ENCODE data around the gene PRX. TPM values are rescaled to one million over a fixed set of nuclear protein-coding genes. Genes with fewer than 3 reads are reported as not detected.

Gene PRX
- total RNA-seq, 1 donor from 2014 or later = 1.3 TPM

GRCh38 chr19:40366697-40367561, 46.2 kb downstream of the PRX start:
- no peak overlapping the region for H3K4me3 ChIP-seq (ENCODE audit: low read depth, low read length)
- DNase-seq (ENCODE audit: low read depth) = no peak
- no peak for TF ChIP-seq CTCF (conservative IDR thresholded peaks at IDR 0.05; ENCODE audit: low read depth, low read length)

GRCh38 chr19:40365613-40366401, 47.4 kb downstream of the PRX start:
- TF ChIP-seq CTCF (conservative IDR thresholded peaks at IDR 0.05; ENCODE audit: low read depth, low read length) = no peak
- peak overlapping the region; percentile 35 for H3K4me3 ChIP-seq (ENCODE audit: low read depth, low read length)
- no peak for DNase-seq (ENCODE audit: low read depth)

GRCh38 chr19:40365010-40365409, 48.2 kb downstream of the PRX start:
- no peak overlapping the region for H3K4me3 ChIP-seq (ENCODE audit: low read depth, low read length)
- DNase-seq (ENCODE audit: low read depth) = no peak
- TF ChIP-seq CTCF (conservative IDR thresholded peaks at IDR 0.05; ENCODE audit: low read depth, low read length) = no peak

GRCh38 chr19:40363069-40363468, 50.1 kb downstream of the PRX start:
- TF ChIP-seq CTCF (conservative IDR thresholded peaks at IDR 0.05; ENCODE audit: low read depth, low read length) = no peak

GRCh38 chr19:40362160-40362559, 51.0 kb downstream of the PRX start:
- TF ChIP-seq CTCF (conservative IDR thresholded peaks at IDR 0.05; ENCODE audit: low read depth, low read length) = no peak
- no peak overlapping the region for H3K4me3 ChIP-seq (ENCODE audit: low read depth, low read length)
- no peak for DNase-seq (ENCODE audit: low read depth)

More at GRCh38 chr19:40363069-40363468, 50.1 kb downstream of the PRX start:
- no peak overlapping the region for H3K4me3 ChIP-seq (ENCODE audit: low read depth, low read length)
- DNase-seq (ENCODE audit: low read depth) = no peak

- no peak for TF ChIP-seq CTCF (conservative IDR thresholded peaks at IDR 0.05; ENCODE audit: low read depth, low read length)
- DNase-seq (ENCODE audit: low read depth) = no peak
- H3K4me3 ChIP-seq (ENCODE audit: low read depth, low read length) = no peak overlapping the region
Measured at GRCh38 chr19:40360708-40361241, 52.4 kb downstream of the PRX start.
